Stimulated activated CD8-positive, alpha-beta memory T cell treated with anti-CD3 and anti-CD28 coated beads, Interleukin-15, amount 100 ng/mL, for 24 hours (primary cell): Measurements from ENCODE around the gene TRIM24.
"Not testable (repeated sequence)": the region's sequence is repeated elsewhere in the genome, so short reads cannot be mapped to it uniquely, and the experiment has no call there.

ENCODE experiments used
- DNase-seq: peaks from one replicate; pipeline ENCODE4 v3.0.0-alpha.2; 2020; ENCODE audit warnings: low read depth

The TRIM24 gene

DNA sequence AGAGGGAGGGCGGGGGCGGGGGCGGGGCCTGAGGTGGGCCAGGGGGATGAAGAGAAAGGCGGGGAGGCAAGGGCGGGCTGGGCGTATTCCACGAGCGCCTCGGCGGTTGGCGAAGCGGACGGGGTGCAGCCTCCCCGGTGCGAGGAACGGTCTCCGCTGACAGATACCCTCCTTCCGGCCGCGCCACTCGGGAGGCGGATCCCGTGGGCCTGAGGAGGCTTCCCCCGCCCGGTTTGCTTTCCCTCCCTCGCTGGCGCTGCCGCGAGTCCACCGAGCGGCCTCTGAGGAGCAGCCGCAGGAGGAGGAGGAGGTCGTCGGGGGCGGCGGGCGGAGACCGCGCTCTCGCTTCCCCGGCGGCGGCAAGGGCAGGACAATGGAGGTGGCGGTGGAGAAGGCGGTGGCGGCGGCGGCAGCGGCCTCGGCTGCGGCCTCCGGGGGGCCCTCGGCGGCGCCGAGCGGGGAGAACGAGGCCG, at the start of gene TRIM24:
TRIM24 (plus strand) TSS at position 84 of the 473 bp plus-strand sequence; CDS start at position 374, 290 bp downstream.
- no peak for DNase-seq

- DNase-seq, result not testable (repeated sequence)
Measured at GRCh38 chr7:138412077-138412476, 48.0 kb upstream of the TRIM24 start.

DNA sequence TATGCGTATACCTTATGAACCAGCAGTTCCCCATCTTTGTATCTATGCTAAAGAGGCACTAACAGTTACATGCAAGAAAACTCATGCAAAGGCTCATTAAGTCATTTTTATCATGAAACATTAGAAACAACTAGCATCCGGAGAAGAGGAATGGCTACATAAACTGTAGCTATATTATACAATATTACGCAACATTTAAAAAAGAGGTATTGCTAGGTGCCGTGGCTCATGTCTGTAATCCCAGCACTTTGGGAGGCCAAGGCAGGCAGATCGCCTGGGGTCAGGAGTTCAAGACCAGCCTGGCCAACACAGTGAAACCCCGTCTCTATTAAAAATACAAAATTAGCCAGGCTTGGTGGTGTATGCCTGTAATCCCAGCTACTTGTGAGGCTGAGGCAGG, 47.1 kb upstream of the TRIM24 start:
- DNase-seq, result not testable (repeated sequence)

DNA sequence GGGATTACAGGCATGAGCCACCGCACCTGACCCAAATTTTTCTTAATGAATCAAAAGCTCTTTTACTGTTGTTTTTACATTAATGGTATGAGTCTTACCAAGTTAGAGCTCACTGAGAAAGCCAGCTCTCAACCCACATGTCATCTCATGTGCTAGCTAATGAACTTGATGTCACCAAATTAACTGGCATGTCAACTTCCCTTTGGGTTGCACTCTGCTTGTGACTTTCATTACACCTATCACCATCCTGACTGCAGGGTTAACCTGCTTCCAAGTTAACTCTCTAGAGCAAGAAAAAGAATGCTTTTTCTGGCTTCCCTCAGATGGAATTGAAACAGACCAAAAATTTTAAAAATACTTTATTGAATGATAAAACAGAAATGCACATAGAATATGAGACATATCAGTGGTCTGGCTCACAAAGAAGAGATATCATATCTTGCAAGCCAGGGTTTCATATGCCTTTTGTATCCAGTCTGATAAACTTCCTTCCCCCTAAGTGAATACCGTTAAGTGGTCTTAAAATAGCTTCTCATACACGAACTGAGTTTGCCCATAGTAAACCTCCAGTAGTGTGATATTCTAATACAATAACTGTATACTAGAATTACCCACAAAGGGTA, 42.9 kb upstream of the TRIM24 start:
- DNase-seq, result no peak

GRCh38 chr7:138417764-138418163, 42.3 kb upstream of the TRIM24 start:
- no peak for DNase-seq

- DNase-seq, result not testable (repeated sequence)
Measured at GRCh38 chr7:138418403-138418802, 41.7 kb upstream of the TRIM24 start.

DNA sequence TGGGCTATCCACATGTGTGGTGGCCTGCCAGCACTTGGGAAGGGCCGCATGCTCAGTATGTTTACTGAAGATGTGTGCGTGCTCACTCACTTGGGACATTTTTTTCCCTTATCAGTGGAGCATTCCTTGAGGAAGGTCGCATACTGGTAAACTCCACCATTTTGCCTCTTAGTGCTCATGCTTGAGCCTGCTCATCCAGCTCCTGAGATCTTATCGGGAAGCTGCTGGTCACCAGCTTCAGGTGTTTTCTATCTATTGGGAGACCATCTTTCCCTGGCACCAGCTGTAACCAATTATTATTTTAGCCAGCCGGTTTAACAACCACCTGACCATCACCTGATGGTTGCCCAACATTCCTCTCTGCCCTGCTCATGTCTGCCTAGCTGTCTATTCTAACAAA, 35.0 kb upstream of the TRIM24 start:
- no peak for DNase-seq

DNA sequence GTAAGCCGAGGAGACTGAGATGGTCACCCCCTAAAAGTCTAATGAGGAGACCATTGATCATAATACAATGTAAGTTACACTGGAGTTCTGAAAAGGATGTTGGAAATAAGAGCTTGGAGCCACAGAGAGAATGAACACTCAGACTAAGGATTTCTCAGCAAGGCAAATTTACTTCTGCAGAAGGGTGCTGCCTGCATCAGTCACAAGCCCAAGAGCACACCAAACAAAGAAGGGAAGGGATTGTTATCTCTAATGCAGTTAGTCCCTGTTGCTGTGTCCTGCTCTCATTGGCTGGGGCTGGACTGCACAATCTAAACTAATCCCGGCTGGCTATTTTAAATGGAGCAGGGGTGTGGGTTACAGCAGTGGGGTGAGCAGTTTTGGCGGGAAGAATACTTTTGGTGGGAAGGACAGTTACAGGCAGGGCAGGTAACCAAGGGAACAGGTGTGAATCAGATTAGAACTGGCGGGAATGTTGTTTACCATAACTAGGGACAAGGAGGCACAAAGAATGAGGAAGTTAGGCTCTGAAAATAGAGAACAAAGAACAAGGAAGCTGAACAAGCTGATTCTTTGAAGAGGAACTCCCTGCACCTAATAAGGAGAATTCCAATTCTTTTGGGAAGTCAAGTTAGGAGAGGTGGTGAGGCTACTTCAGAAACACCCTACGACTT, 30.3 kb upstream of the TRIM24 start:
- no peak for DNase-seq

DNA sequence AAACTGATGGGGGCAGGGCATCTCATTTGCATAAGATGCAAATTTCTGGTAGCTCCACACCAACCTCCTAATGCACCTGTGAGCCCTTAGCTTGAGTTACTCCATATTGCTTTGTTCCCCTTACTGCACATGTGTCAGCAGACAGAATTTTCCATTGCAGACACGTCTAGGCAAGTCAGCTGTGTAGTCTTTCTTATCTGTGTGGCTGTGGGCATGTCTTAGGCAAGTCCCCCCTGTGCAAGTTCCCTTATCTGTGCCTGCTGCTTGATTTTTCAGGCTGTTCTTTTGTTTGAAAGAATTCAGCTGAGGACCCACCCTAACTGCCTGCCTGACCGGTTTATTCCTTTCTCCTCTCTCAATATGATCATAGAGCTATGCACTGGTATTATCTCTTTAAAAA, 28.5 kb upstream of the TRIM24 start:
- DNase-seq, result no peak

- DNase-seq, result no peak
Measured at GRCh38 chr7:138433583-138434443, 26.2 kb upstream of the TRIM24 start.

GRCh38 chr7:138434597-138435019, 25.5 kb upstream of the TRIM24 start:
- DNase-seq, result no peak

DNA sequence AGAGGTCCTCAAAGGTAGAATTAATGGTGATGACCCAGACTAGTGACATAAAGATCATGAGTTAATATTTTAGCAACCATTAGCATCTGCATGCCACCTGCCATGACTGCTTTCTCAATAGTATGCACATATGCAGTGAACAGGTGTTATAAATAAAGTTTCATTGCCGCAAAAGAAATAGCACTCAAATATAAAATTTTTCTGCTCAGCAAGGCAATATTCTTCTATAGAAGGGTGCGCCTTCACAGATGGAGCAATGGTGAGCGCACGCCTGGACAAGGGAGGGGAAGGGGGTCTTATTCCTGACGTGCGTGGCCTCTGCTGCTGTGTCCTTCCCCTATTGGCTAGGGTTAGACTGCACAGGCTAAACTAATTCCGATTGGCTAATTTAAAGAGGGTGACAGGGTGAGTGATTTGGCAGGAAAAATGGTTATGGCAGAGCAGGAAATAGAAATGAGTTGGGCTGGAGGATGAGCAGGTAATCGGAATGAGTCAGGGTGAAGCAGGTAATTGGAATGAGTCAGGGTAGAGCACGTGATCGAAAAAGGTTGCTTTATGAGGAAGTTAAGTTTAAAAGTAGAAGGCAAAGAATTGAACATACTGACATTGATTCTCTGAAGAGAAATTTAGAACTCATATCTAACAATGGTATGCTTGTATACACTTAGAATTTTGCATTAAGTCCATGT, 24.7 kb upstream of the TRIM24 start:
- no peak for DNase-seq

- DNase-seq, result no peak
Measured at GRCh38 chr7:138436388-138436787, 23.7 kb upstream of the TRIM24 start.

GRCh38 chr7:138440460-138440859, 19.6 kb upstream of the TRIM24 start:
- no peak for DNase-seq

DNA sequence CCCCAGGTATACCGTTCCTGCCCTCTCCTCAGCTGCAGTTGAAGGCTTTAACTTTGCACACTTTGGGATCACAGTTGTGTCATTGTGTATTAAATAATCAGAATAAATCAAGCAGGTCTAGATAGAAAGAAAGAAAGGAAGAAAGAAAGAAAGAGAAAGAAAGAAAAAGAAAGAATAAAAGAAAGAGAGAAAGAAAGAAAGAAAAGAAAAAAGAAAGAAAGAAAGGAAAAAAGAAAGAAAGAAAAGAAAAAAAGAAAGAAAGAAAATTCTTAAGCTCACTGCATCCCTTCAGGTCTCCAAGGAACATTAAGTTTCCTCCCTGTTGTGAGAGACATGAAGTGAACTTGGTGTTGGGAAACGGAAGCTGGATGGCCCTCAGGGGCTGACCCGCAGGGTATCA, 17.2 kb upstream of the TRIM24 start:
- no peak for DNase-seq

- no peak for DNase-seq
Measured at GRCh38 chr7:138449580-138449979, 10.5 kb upstream of the TRIM24 start.

DNA sequence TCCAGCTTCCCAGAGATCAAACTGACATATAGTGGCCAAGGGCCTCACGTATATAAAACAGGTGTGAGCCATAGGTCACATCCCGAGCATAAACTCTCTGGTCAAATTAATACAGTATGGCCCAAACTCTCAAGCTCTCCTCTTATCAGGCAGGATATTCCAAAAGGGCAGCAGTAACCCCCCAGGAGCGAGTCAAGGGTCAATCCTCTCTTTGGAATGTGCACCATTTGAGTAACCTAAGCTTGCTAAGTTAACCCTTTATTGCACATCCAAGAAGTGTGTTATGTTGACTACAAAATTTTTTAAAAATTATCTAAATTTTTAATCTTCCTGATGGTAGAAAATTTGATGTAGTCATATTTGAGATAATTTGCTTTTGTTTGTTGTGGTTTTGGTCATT, 4.5 kb upstream of the TRIM24 start:
- DNase-seq, result no peak

DNA sequence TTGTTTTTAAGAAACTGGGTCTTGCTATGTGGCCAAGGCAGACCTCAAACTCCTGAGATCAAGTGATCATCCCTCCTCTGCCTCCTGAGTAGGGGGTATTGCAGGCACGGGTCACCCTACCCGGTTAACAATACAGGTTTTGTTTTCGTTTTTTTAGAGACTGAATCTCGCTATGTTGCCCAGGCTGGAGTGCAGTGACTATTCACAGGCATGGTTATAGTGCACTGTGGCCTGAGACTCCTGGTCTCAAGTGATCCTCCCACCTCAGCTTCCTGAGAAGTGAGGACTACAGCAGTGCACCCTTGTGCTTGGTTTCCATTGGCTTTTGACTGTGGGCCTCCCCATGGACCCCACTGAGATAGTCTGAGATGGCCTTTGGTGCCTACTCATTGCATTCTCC, 3.8 kb upstream of the TRIM24 start:
- DNase-seq, result no peak

DNA sequence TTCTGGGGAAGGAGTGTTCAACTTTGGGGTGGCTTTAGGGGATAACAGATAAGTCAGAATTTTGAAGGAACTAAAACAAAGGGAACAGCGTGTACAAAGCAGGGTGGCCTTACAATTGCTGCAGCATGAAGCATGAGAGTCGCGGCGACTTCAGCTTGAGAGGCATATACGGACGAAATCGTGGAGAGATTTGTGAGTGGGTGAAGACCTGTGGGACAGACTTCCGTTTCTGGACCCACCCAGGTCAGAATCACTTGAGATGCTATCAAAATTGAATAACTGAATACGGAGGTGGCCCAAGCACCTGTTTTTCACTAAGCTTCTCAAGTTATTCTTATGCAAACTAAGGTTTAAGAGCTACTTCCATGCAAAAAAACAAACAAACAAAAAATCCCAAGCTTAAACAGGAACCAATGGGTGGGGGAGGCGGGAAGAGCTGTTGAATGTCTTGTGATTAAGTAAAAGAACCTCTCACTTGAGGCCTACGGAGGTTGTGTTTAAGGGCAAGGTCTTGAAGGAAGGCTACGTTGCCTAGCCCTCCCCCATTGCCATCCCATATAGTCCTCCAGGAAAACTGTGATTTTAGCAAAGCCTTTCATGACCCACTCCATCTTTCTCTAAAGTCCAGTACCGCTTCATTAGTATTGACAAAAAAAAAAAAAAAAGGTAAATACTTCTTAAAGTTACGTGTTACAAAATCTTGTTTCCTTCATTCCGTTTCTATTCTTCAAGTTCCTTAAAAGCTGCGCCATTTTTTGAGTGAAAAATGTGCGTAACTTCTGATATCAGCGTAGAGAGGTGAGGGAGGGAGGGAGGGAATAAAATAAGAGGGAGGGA, 1.3 kb upstream of the TRIM24 start:
- no peak for DNase-seq

DNA sequence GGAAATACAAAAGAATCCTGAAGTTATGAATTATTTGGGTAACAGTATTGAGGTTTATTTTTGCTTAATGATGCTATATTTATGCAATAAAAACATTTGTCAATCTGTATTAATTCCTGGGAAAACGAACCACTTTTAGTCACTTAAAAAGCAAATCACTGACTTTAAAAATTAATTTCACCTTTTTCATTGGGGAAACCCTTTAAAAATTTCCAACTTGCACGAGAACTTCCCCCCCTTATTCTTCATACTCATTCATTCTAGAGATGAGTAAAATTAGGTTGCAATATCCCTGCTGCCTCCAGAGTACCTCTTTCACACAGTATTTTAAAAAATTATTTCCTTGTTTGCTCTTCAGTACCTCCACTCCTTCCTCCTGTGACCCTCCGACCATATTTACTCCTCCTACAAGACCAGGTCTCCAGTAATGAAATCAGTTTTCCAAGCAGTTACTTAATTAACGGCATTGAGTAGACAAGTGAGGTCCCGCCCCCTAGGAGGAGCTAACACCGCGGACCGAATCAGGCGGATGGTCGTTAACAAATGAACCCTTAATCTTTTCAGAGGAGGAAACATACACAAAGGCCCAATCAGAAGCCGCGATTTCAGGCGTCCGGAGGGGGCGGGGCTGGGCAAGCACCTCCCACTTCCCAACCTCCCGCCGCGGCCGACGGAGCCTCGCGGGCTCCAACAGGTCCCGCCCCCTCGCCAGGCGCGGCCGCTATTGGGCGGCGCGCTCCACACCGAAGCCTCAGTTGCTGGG, 465 bp upstream of the TRIM24 start:
- peak; percentile 92 for DNase-seq
